GM10248 (cell line): ENCODE results near the gene A1CF.

Experiments
- CTCF ChIA-PET: fragments of 300-600 bp; sonication (Branson Sonifier 250); formaldehyde crosslinking; extraction: SDS; loops from one replicate; lab custom pipeline; 2021; ENCODE audit warnings: antibody characterized with exemption; lab: Yijun Ruan, JAX
- POLR2A ChIA-PET: fragments of 350-650 bp; sonication (Branson Sonifier 250); formaldehyde crosslinking; extraction: SDS; loops from one replicate; lab custom pipeline; 2020; ENCODE audit warnings: antibody characterized with exemption; lab: Yijun Ruan, JAX
- DNase-seq: peaks from one replicate; pipeline ENCODE4 v3.0.0; 2012; ENCODE audit errors: extremely low spot score
- TF ChIP-seq, protein P1 (sequence below): IDR thresholded peaks from 2 replicates; pipeline ENCODE4 v1.5.1; 2012; ENCODE audit warnings: mild to moderate bottlenecking, low read depth; ENCODE audit errors: extremely low read depth, missing control alignments, control extremely low read depth

The A1CF gene

GRCh38 chr10:50807851-50808776 lies 77.3 kb downstream of the A1CF start:
- no peak for DNase-seq
- CTCF ChIA-PET, result no interaction called here
- POLR2A ChIA-PET, result no interaction called here
- TF ChIP-seq, protein P1, sequence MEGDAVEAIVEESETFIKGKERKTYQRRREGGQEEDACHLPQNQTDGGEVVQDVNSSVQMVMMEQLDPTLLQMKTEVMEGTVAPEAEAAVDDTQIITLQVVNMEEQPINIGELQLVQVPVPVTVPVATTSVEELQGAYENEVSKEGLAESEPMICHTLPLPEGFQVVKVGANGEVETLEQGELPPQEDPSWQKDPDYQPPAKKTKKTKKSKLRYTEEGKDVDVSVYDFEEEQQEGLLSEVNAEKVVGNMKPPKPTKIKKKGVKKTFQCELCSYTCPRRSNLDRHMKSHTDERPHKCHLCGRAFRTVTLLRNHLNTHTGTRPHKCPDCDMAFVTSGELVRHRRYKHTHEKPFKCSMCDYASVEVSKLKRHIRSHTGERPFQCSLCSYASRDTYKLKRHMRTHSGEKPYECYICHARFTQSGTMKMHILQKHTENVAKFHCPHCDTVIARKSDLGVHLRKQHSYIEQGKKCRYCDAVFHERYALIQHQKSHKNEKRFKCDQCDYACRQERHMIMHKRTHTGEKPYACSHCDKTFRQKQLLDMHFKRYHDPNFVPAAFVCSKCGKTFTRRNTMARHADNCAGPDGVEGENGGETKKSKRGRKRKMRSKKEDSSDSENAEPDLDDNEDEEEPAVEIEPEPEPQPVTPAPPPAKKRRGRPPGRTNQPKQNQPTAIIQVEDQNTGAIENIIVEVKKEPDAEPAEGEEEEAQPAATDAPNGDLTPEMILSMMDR, result no peak

- no peak for DNase-seq
- ChIA-PET POLR2A (no interaction called here), CTCF (interaction anchor here (0.8 to 1.8 kb wide), 3 partner anchors 13 to 38 kb away, joined by 4 to 8 read pairs (median 4); no protein-coding TSS in a partner anchor)
- TF ChIP-seq, protein P1, result no peak
Measured at GRCh38 chr10:50805981-50806622, 79.3 kb downstream of the A1CF start.

DNA sequence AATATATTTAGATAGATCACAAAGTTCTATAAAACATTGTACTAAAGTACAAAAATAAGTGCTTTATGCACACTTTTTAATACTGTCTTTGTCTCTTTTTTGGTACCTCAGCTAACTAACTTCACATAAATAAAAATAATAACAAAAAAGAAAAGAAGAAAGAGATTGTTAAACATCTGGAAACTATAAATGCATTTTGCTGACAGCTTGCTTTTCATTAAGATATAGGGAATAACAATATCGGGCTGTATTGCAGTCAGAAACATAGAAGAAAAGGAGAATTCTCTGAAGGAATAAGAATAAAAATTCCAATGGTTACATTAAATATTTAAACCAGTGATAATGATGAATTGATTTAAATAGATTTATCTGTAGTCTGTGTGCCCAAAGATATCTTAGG lies 85.8 kb downstream of the A1CF start:
- CTCF ChIA-PET, result no interaction called here
- POLR2A ChIA-PET, result no interaction called here
- DNase-seq, result no peak
- TF ChIP-seq, protein P1, result no peak

- no peak for DNase-seq
- TF ChIP-seq, protein P1, result no peak
- CTCF ChIA-PET, result no interaction called here
- POLR2A ChIA-PET, result no interaction called here
Measured at GRCh38 chr10:50798297-50798696, 87.1 kb downstream of the A1CF start.

- POLR2A ChIA-PET, result interaction anchor here (0.6 kb wide), 1 partner anchor 1002 kb away, joined by 4 read pairs; no protein-coding TSS in a partner anchor
- CTCF ChIA-PET, result no interaction called here
- TF ChIP-seq, protein P1, result no peak
- no peak for DNase-seq
Measured at GRCh38 chr10:50796693-50797092, 88.7 kb downstream of the A1CF start.

GRCh38 chr10:50794490-50794889 lies 90.9 kb downstream of the A1CF start:
- TF ChIP-seq, protein P1, result no peak
- DNase-seq, result no peak
- ChIA-PET POLR2A (no interaction called here), CTCF (no interaction called here)
